Kidney glomerular epithelial cell (primary cell): ENCODE results near the gene RIN3.

ENCODE experiments used
- DNase-seq: peaks from one replicate; lab custom pipeline; 2025; lab: John Stamatoyannopoulos, UW

Gene RIN3

GRCh38 chr14:92724516-92725340, 211.1 kb downstream of the RIN3 start:
- DNase-seq, result no peak

GRCh38 chr14:92726135-92726932, 212.8 kb downstream of the RIN3 start:
- DNase-seq, result peak; percentile 63

- DNase-seq, result no peak
These were observed 213.3 kb downstream of the RIN3 start for GRCh38 chr14:92726933-92727262.

GRCh38 chr14:92728759-92729364, 215.3 kb downstream of the RIN3 start:
- peak; percentile 32 for DNase-seq

GRCh38 chr14:92729634-92730358, 216.2 kb downstream of the RIN3 start:
- DNase-seq, result peak; percentile 43

- DNase-seq, result no peak
These were observed 218.1 kb downstream of the RIN3 start for GRCh38 chr14:92731622-92732115.

- no peak for DNase-seq
These were observed 219.4 kb downstream of the RIN3 start for GRCh38 chr14:92733007-92733406.

- DNase-seq, result no peak
These were observed 221.0 kb downstream of the RIN3 start for GRCh38 chr14:92734618-92735017.

GRCh38 chr14:92735344-92735743, 221.8 kb downstream of the RIN3 start:
- DNase-seq, result no peak

- DNase-seq, result no peak
These were observed 223.6 kb downstream of the RIN3 start for GRCh38 chr14:92737206-92737605.

GRCh38 chr14:92737619-92738188, 224.1 kb downstream of the RIN3 start:
- no peak for DNase-seq
